Activated CD8-positive, alpha-beta T cell treated with anti-CD3 and anti-CD28 coated beads for 36 hours (primary cell): ENCODE results near the gene KIR2DL1. TPM values are rescaled to one million over a fixed set of nuclear protein-coding genes. Genes with fewer than 3 reads are reported as not detected.
"Not testable (repeated sequence)": the region's sequence is repeated elsewhere in the genome, so short reads cannot be mapped to it uniquely, and the experiment has no call there.

Source experiments
- ATAC-seq: fragments of 200-7000 bp; cut with Tn5 transposase; one replicate; pipeline ENCODE4 v1.10.0; 2021; ENCODE audit warnings: mild to moderate bottlenecking, moderate library complexity
- CTCF ChIA-PET: fragments of 350-600 bp; sonication (Branson Sonifier 250); formaldehyde crosslinking; loops from one replicate; lab custom pipeline; 2021; ENCODE audit warnings: antibody characterized with exemption; lab: Charles Lee
- POLR2A ChIA-PET: fragments of 350-600 bp; sonication (Branson Sonifier 250); formaldehyde crosslinking; loops from one replicate; lab custom pipeline; 2021; ENCODE audit warnings: antibody characterized with exemption; lab: Charles Lee
- DNase-seq: peaks from one replicate; pipeline ENCODE4 v3.0.0-alpha.2; 2020
- H3K27ac Mint-ChIP-seq: one replicate; pipeline ENCODE4 v1.8.0; 2021; ENCODE audit warnings: mild to moderate bottlenecking, mixed read lengths
- H3K27me3 Mint-ChIP-seq: one replicate; pipeline ENCODE4 v1.8.0; 2021; ENCODE audit warnings: mixed read lengths
- H3K36me3 Mint-ChIP-seq: one replicate; pipeline ENCODE4 v1.8.0; 2021; ENCODE audit warnings: low read depth, mixed read lengths
- H3K4me1 Mint-ChIP-seq: one replicate; pipeline ENCODE4 v1.8.0; 2021; ENCODE audit warnings: low read depth, mixed read lengths
- H3K4me3 Mint-ChIP-seq: one replicate; pipeline ENCODE4 v1.8.0; 2021; ENCODE audit warnings: mild to moderate bottlenecking, moderate library complexity, mixed read lengths
- H3K9me3 Mint-ChIP-seq: one replicate; pipeline ENCODE4 v1.8.0; 2021; ENCODE audit warnings: mixed read lengths
- CTCF ChIP-seq: fragments of 200-600 bp; IDR thresholded peaks from one replicate; pipeline ENCODE4 v1.8.0; 2022; ENCODE audit warnings: antibody characterized with exemption, mild to moderate bottlenecking
- intact Hi-C: fragments of 100-400 bp; cut with micrococcal nuclease; formaldehyde crosslinking; loops from one replicate; pipeline ENCODE4 v1.10.0; 2022
- total RNA-seq, 2 experiments: library from RNA; stranded (reverse); gene quantifications; one replicate each; pipeline ENCODE4 v1.2.3, GENCODE V29; 2021

The KIR2DL1 gene
- total RNA-seq, 2 experiments from 2014 or later: not detected

GRCh38 chr19:54729416-54730188 is 40.0 kb upstream of the KIR2DL1 start:
- ATAC-seq (no peak), DNase-seq (no peak)
- H3K27ac Mint-ChIP-seq: no peak overlapping the region
- intact Hi-C loops: no loop called here
- peaks cover 5% of the 10 kb centered on the region for H3K9me3 Mint-ChIP-seq
- ChIA-PET POLR2A (no interaction called here), CTCF (no interaction called here)
- H3K4me1 Mint-ChIP-seq: no peaks in the 10 kb centered on the region
- H3K27me3 Mint-ChIP-seq: peaks cover 5% of the 10 kb centered on the region
- no peaks in the 10 kb centered on the region for H3K36me3 Mint-ChIP-seq
- no peak overlapping the region for H3K4me3 Mint-ChIP-seq
- no peak for TF ChIP-seq CTCF

- ATAC-seq (no peak), DNase-seq (no peak)
- no peaks in the 10 kb centered on the region for H3K4me1 Mint-ChIP-seq
- H3K27ac Mint-ChIP-seq: no peak overlapping the region
- H3K4me3 Mint-ChIP-seq: no peak overlapping the region
- intact Hi-C loops: no loop called here
- no peak for TF ChIP-seq CTCF
- CTCF ChIA-PET: no interaction called here
- peaks cover 5% of the 10 kb centered on the region for H3K9me3 Mint-ChIP-seq
- no peaks in the 10 kb centered on the region for H3K36me3 Mint-ChIP-seq
- POLR2A ChIA-PET: no interaction called here
- H3K27me3 Mint-ChIP-seq: peaks cover 5% of the 10 kb centered on the region
Observed at GRCh38 chr19:54731191-54731590, 38.4 kb upstream of the KIR2DL1 start.

GRCh38 chr19:54738306-54738705 is 31.3 kb upstream of the KIR2DL1 start, which contains the start of gene KIR2DL3:
Gene KIR2DL3 (plus strand): TSS chr19:54738513. CDS start chr19:54738546, 33 bp downstream.
- ATAC-seq, CTCF ChIA-PET, H3K9me3 Mint-ChIP-seq, intact Hi-C loops, DNase-seq, H3K4me3 Mint-ChIP-seq, H3K27me3 Mint-ChIP-seq, H3K36me3 Mint-ChIP-seq, H3K4me1 Mint-ChIP-seq, H3K27ac Mint-ChIP-seq, POLR2A ChIA-PET: not testable (repeated sequence)

GRCh38 chr19:54738715-54739114 is 30.9 kb upstream of the KIR2DL1 start:
- Mint-ChIP-seq H3K27ac (no peak overlapping the region), H3K4me3 (no peak overlapping the region), H3K4me1 (no peaks in the 10 kb centered on the region), H3K9me3 (peaks cover 2% of the 10 kb centered on the region), H3K27me3 (no peaks in the 10 kb centered on the region), H3K36me3 (no peaks in the 10 kb centered on the region)
- DNase-seq: no peak
- ChIA-PET POLR2A (no interaction called here), CTCF (no interaction called here)
- no peak for ATAC-seq
- TF ChIP-seq CTCF: no peak
- intact Hi-C loops: no loop called here

- Mint-ChIP-seq H3K9me3 (peaks cover 1% of the 10 kb centered on the region), H3K36me3 (no peaks in the 10 kb centered on the region), H3K27ac (no peak overlapping the region), H3K4me3 (no peak overlapping the region), H3K27me3 (no peaks in the 10 kb centered on the region), H3K4me1 (no peaks in the 10 kb centered on the region)
- TF ChIP-seq CTCF: no peak
- ATAC-seq (no peak), DNase-seq (no peak)
- intact Hi-C loops: no loop called here
- POLR2A ChIA-PET: no interaction called here
- CTCF ChIA-PET: no interaction called here
Observed at GRCh38 chr19:54739587-54740497, 29.8 kb upstream of the KIR2DL1 start.

GRCh38 chr19:54741950-54742349 is 27.6 kb upstream of the KIR2DL1 start:
- H3K9me3 Mint-ChIP-seq, H3K27ac Mint-ChIP-seq, CTCF ChIA-PET, H3K36me3 Mint-ChIP-seq, POLR2A ChIA-PET, ATAC-seq, DNase-seq, H3K27me3 Mint-ChIP-seq, H3K4me1 Mint-ChIP-seq, intact Hi-C loops, H3K4me3 Mint-ChIP-seq: not testable (repeated sequence)

- H3K27ac Mint-ChIP-seq, POLR2A ChIA-PET, intact Hi-C loops, DNase-seq, H3K9me3 Mint-ChIP-seq, H3K4me1 Mint-ChIP-seq, H3K4me3 Mint-ChIP-seq, H3K27me3 Mint-ChIP-seq, CTCF ChIA-PET, H3K36me3 Mint-ChIP-seq, ATAC-seq: not testable (repeated sequence)
Observed at GRCh38 chr19:54744080-54744479, 25.5 kb upstream of the KIR2DL1 start.
